Smooth muscle cell (in vitro differentiated cells): ENCODE data around the gene LRTM2. TPM values are rescaled to one million over a fixed set of nuclear protein-coding genes. Genes with fewer than 3 reads are reported as not detected.
A peak's percentile ranks its signal among the peaks of the same experiment; 100 is the strongest.

Experiments used
- DNase-seq: peaks from one replicate; lab custom pipeline; 2025; ENCODE audit not compliant: unreplicated experiment; lab: John Stamatoyannopoulos, UW
- H2AFZ ChIP-seq: fragments of 200-600 bp; sonication (generic); 2 replicates; pipeline ENCODE4 v1.6.0; 2016; ENCODE audit warnings: antibody characterized with exemption, low read depth, mild to moderate bottlenecking
- H3F3A ChIP-seq: fragments of 200-600 bp; sonication (generic); 2 replicates; pipeline ENCODE4 v1.6.0; 2017; ENCODE audit warnings: antibody characterized with exemption, low read depth
- H3K27ac ChIP-seq: fragments of 200-600 bp; sonication (generic); 2 replicates; pipeline ENCODE4 v1.5.1; 2016; ENCODE audit warnings: low read depth, mild to moderate bottlenecking
- H3K27me3 ChIP-seq: fragments of 200-600 bp; sonication (generic); 2 replicates; pipeline ENCODE4 v1.6.1; 2016; ENCODE audit warnings: low read depth, mild to moderate bottlenecking
- H3K36me3 ChIP-seq: fragments of 200-600 bp; sonication (generic); 2 replicates; pipeline ENCODE4 v1.5.1; 2016; ENCODE audit warnings: low read depth
- H3K4me1 ChIP-seq: fragments of 200-600 bp; sonication (generic); 2 replicates; pipeline ENCODE4 v1.5.1; 2016; ENCODE audit warnings: low read depth
- H3K4me2 ChIP-seq: fragments of 200-600 bp; sonication (generic); 2 replicates; pipeline ENCODE4 v1.6.0; 2016; ENCODE audit warnings: mild to moderate bottlenecking
- H3K4me3 ChIP-seq: fragments of 200-600 bp; sonication (generic); 2 replicates; pipeline ENCODE4 v1.5.1; 2016; ENCODE audit warnings: mild to moderate bottlenecking
- H3K79me2 ChIP-seq: fragments of 200-600 bp; sonication (generic); 2 replicates; pipeline ENCODE4 v1.6.0; 2016; ENCODE audit warnings: low read depth, mild to moderate bottlenecking
- H3K9ac ChIP-seq: fragments of 200-600 bp; sonication (generic); 2 replicates; pipeline ENCODE4 v1.6.0; 2016; ENCODE audit warnings: low read depth
- H3K9me3 ChIP-seq: fragments of 200-600 bp; sonication (generic); replicated peaks from 2 replicates; pipeline ENCODE4 v1.5.1; 2016; ENCODE audit warnings: low read depth
- H4K20me1 ChIP-seq: fragments of 200-600 bp; sonication (generic); 2 replicates; pipeline ENCODE4 v1.6.0; 2016; ENCODE audit warnings: low read depth
- CTCF ChIP-seq: fragments of 200-600 bp; sonication (generic); IDR thresholded peaks from 2 replicates; pipeline ENCODE4 v1.5.1; 2017; ENCODE audit warnings: borderline replicate concordance, mild to moderate bottlenecking, antibody characterized with exemption; ENCODE audit not compliant: insufficient read depth, poor library complexity, severe bottlenecking
- WGBS: methylation state at CpG from one replicate; pipeline ENCODE4 v1.1.7; 2016; ENCODE audit warnings: low lambda C conversion rate; 5-methylcytosine and 5-hydroxymethylcytosine counted together
- polyA plus RNA-seq: library from polyadenylated mRNA; unstranded; fragments of >200 nt; fragmentation: Nextera tagmentation; extraction: Ambion mirVana; gene quantifications from 2 replicates; pipeline ENCODE4 v1.2.1, GENCODE V29; 2016
- total RNA-seq: library from RNA; depleted of rRNA; stranded (reverse); fragments of >200 nt; gene quantifications from 2 replicates; pipeline ENCODE4 v1.2.3, GENCODE V29; 2014

Gene LRTM2
- total and polyA plus RNA-seq, 2 experiments from 2014 or later: not detected

- Histone ChIP-seq H3K4me3 (no peak overlapping the region), H3K9ac (no peak overlapping the region), H3F3A (no peaks in the 10 kb centered on the region), H3K9me3 (no peaks in the 10 kb centered on the region), H3K27me3 (no peaks in the 10 kb centered on the region), H2AFZ (no peak overlapping the region), H3K4me2 (no peak overlapping the region), H3K36me3 (no peaks in the 10 kb centered on the region), H3K79me2 (no peaks in the 10 kb centered on the region), H3K4me1 (peaks cover 4% of the 10 kb centered on the region), H3K27ac (no peak overlapping the region), H4K20me1 (no peaks in the 10 kb centered on the region)
- 94% methylated on average over 19 of the region's 19 CpGs for WGBS
- no peak for TF ChIP-seq CTCF
- DNase-seq: no peak
These were observed 12.1 kb upstream of the LRTM2 start for GRCh38 chr12:1808036-1808797.

DNA sequence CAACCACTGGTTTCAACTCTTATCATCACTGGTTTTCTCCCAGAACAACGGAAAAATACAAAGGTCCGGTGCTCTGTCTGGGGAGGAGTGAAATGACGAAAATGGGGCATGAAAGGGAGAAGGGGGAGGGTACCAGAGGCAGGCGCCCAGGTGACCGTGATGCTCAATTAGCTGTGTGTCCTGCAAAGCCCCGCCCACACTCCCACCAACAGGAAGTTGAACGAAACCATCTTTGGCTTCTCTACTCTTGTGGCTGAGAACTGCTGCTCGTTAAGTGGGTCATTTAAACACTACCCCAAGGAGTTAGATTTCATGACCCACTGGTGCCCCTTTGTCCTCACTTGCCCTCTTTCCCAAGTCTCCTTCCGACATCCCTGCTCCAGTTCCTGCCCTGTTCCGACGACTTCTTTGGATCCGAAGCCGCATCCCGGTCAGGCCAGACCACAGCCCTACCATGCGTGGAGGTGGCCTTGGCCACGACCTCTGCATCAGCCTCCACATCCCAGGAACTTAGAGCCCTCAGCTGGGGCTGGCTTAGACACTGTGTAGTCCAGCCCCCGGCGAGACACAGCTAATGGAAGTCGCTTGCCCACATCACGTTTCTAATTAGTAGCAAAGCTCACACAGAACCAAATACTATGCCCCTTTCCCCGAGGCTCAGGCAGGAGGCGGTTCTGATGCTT lies 11.4 kb upstream of the LRTM2 start:
- Histone ChIP-seq H3K9me3 (no peaks in the 10 kb centered on the region), H3F3A (no peaks in the 10 kb centered on the region), H2AFZ (no peak overlapping the region), H3K27ac (no peak overlapping the region), H4K20me1 (no peaks in the 10 kb centered on the region), H3K9ac (no peak overlapping the region), H3K79me2 (no peaks in the 10 kb centered on the region), H3K27me3 (no peaks in the 10 kb centered on the region), H3K4me3 (no peak overlapping the region), H3K4me2 (no peak overlapping the region), H3K36me3 (no peaks in the 10 kb centered on the region), H3K4me1 (peaks cover 4% of the 10 kb centered on the region)
- no peak for DNase-seq
- no peak for TF ChIP-seq CTCF
- WGBS: 94% methylated on average over 22 of the region's 22 CpGs

DNA sequence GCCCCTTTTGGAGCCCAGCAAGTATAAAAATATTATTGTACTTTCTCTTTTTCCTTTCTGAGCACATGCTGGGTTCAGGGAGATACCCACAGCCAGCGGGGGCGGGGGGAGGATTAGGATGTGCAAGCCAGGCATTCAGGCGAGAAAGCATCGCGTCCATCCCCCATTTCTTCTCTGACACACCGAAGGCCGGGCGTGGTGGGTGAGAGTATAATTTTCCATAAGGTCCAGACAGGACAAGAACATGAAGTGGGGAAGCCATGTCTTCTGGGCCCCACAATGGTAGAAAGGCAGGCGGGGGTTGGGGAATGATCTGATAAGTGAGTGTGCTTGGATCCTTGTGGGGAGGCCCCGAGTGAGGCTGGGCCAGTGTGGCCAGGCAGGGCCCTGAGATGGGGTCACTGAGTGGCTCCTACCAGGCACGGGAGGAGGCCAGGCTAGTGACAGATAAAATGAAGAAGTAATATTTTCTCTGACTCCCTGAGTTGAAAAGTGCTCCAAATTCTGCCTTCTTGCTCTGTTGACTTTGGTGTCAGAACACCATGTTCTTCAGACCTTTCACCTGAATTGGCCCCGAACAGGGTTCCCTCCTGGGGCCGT lies 10.7 kb upstream of the LRTM2 start:
- 86% methylated on average over 13 of the region's 13 CpGs for WGBS
- H3K9ac ChIP-seq: no peak overlapping the region

More for the DNA sequence above, 10.7 kb upstream of the LRTM2 start:
- H3K4me2 ChIP-seq: no peak overlapping the region
- no peaks in the 10 kb centered on the region for H3K79me2 ChIP-seq
- H3K9me3 ChIP-seq: no peaks in the 10 kb centered on the region
- no peak for DNase-seq
- H2AFZ ChIP-seq: no peak overlapping the region
- no peak overlapping the region for H3K4me3 ChIP-seq
- no peaks in the 10 kb centered on the region for H4K20me1 ChIP-seq
- peak overlapping the region; percentile 14 for H3K27ac ChIP-seq
- no peaks in the 10 kb centered on the region for H3F3A ChIP-seq
- H3K36me3 ChIP-seq: no peaks in the 10 kb centered on the region
- peaks cover 3% of the 10 kb centered on the region for H3K4me1 ChIP-seq
- no peaks in the 10 kb centered on the region for H3K27me3 ChIP-seq
- TF ChIP-seq CTCF: no peak
